Endothelial cell of umbilical vein (primary cell): ENCODE results near the gene WARS2. TPM values are rescaled to one million over a fixed set of nuclear protein-coding genes. Genes with fewer than 3 reads are reported as not detected.
"Not testable (repeated sequence)": the region's sequence is repeated elsewhere in the genome, so short reads cannot be mapped to it uniquely, and the experiment has no call there.

ENCODE experiments used
- BruUV-seq: library from RNA; stranded (reverse); fragments of 400-500 nt; replicated peaks from 2 replicates; lab custom pipeline; 2021; lab: Mats Ljungman, UMichigan
- CTCF ChIA-PET: fragments of 300-600, 350-600 bp; sonication (Branson Sonifier 250); formaldehyde crosslinking; loops from one replicate; lab custom pipeline; 2021; ENCODE audit warnings: antibody characterized with exemption, inconsistent platforms; lab: Charles Lee
- POLR2A ChIA-PET: fragments of 300-600, 350-600 bp; sonication (Branson Sonifier 250); formaldehyde crosslinking; loops from one replicate; lab custom pipeline; 2021; ENCODE audit warnings: antibody characterized with exemption, inconsistent platforms; lab: Charles Lee
- DNase-seq: peaks from one replicate; pipeline ENCODE4 v3.0.0-alpha.2; 2011; ENCODE audit warnings: low read depth, low spot score
- FAIRE-seq: peaks from 2 replicates; lab custom pipeline; 2011; peaks lifted over from hg19 to GRCh38; lab: Jason Lieb, UNC
- H2AFZ ChIP-seq: 2 replicates; pipeline ENCODE4 v1.6.0; 2012; ENCODE audit warnings: low read depth, low read length, control low read depth, inconsistent platforms
- H3K27ac ChIP-seq: 2 replicates; pipeline ENCODE4 v1.5.1; 2011; ENCODE audit warnings: low read depth, mild to moderate bottlenecking, control low read depth, low read length, moderate library complexity; ENCODE audit not compliant: insufficient read depth
- H3K27me3 ChIP-seq, 2 experiments: 2 replicates each; pipeline versions ENCODE4 v1.6.0 to v1.6.1; 2011; ENCODE audit warnings: low read length in 2 of 2, mixed read lengths in 1 of 2; ENCODE audit not compliant: control insufficient read depth in 2 of 2, insufficient read depth in 2 of 2
- H3K36me3 ChIP-seq, 2 experiments: 2 replicates in 1 of 2; 3 replicates in 1 of 2; pipeline ENCODE4 v1.5.1; 2011; ENCODE audit warnings: low read length in 2 of 2, mild to moderate bottlenecking in 1 of 2, moderate library complexity in 1 of 2; ENCODE audit not compliant: control insufficient read depth in 2 of 2, insufficient read depth in 2 of 2; ENCODE audit errors: extremely low read depth in 1 of 2
- H3K4me1 ChIP-seq: 3 replicates; pipeline ENCODE4 v1.5.1; 2011; ENCODE audit warnings: mild to moderate bottlenecking, low read length; ENCODE audit not compliant: control insufficient read depth, insufficient read depth; ENCODE audit errors: extremely low read depth
- H3K4me2 ChIP-seq: 2 replicates; pipeline ENCODE4 v1.6.1; 2011; ENCODE audit warnings: low read length, control low read depth, mixed read lengths; ENCODE audit not compliant: insufficient read depth
- H3K4me3 ChIP-seq, 3 experiments: fragments of 200-600 bp in 1 of 3; sonication (generic), shearing (Covaris generic) in 1 of 3; replicated peaks in 1 of 3; 2 replicates each; pipeline ENCODE4 v1.5.1; 2011 to 2016; ENCODE audit warnings: control low read depth in 3 of 3, low read length in 3 of 3, mild to moderate bottlenecking in 2 of 3, inconsistent platforms in 1 of 3, low read depth in 1 of 3, moderate library complexity in 1 of 3; ENCODE audit not compliant: insufficient read depth in 1 of 3
- H3K79me2 ChIP-seq: 2 replicates; pipeline ENCODE4 v1.6.0; 2012; ENCODE audit warnings: low read length, inconsistent platforms; ENCODE audit not compliant: control insufficient read depth, insufficient read depth
- H3K9ac ChIP-seq: replicated peaks from 2 replicates; pipeline ENCODE3; 2011; ENCODE audit warnings: low read length, control low read depth; ENCODE audit not compliant: insufficient read depth; ENCODE audit errors: extremely low read depth
- H3K9me1 ChIP-seq: replicated peaks from 3 replicates; pipeline ENCODE4 v1.6.0; 2011; ENCODE audit warnings: mild to moderate bottlenecking, low read length; ENCODE audit not compliant: control insufficient read depth, insufficient read depth; ENCODE audit errors: extremely low read depth
- H3K9me3 ChIP-seq: replicated peaks from 2 replicates; pipeline ENCODE4 v1.5.1; 2012; ENCODE audit warnings: low read length, inconsistent platforms; ENCODE audit not compliant: control insufficient read depth, insufficient read depth
- H4K20me1 ChIP-seq: replicated peaks from 2 replicates; pipeline ENCODE3; 2011; ENCODE audit warnings: mild to moderate bottlenecking, low read length; ENCODE audit not compliant: control insufficient read depth, insufficient read depth; ENCODE audit errors: extremely low read depth
- CTCF ChIP-seq, 2 donors: IDR thresholded peaks; 1 replicate in 1 of 2; 2 replicates in 1 of 2; pipeline ENCODE4 v1.5.1; 2011; ENCODE audit warnings: low read length in 2 of 2, mild to moderate bottlenecking in 2 of 2, moderate library complexity in 2 of 2, control low read depth in 1 of 2, inconsistent platforms in 1 of 2, low read depth in 1 of 2; ENCODE audit not compliant: insufficient read depth in 1 of 2; ENCODE audit errors: extremely low read depth in 1 of 2
- EZH2 ChIP-seq: IDR thresholded peaks from 2 replicates; pipeline ENCODE4 v1.6.1; 2012; ENCODE audit warnings: borderline replicate concordance, low read depth, mild to moderate bottlenecking, moderate library complexity, low read length, inconsistent platforms; ENCODE audit not compliant: severe bottlenecking
- FOS ChIP-seq: IDR thresholded peaks from 2 replicates; pipeline ENCODE4 v1.6.1; 2011; ENCODE audit warnings: mild to moderate bottlenecking, low read length, moderate library complexity, borderline replicate concordance; ENCODE audit not compliant: insufficient read depth
- GATA2 ChIP-seq: IDR thresholded peaks from 2 replicates; pipeline ENCODE4 v1.7.0; 2011; ENCODE audit warnings: low read depth, mild to moderate bottlenecking, moderate library complexity, mixed read lengths, low read length; ENCODE audit not compliant: insufficient read length, insufficient read depth
- JUN ChIP-seq: IDR thresholded peaks from 2 replicates; pipeline ENCODE4 v1.6.1; 2011; ENCODE audit warnings: borderline replicate concordance, low read depth; ENCODE audit not compliant: insufficient read length, insufficient read depth
- MYC ChIP-seq: IDR thresholded peaks from one replicate; pipeline ENCODE4 v1.6.1; 2011; ENCODE audit warnings: mild to moderate bottlenecking, low read depth, low read length
- POLR2A ChIP-seq: IDR thresholded peaks from 2 replicates; pipeline ENCODE4 v1.6.1; 2012; ENCODE audit warnings: low read depth, mild to moderate bottlenecking, control low read depth, low read length
- POLR2AphosphoS5 ChIP-seq: IDR thresholded peaks from 2 replicates; pipeline ENCODE4 v1.6.1; 2012; ENCODE audit warnings: low read depth, mild to moderate bottlenecking, control low read depth, low read length, moderate library complexity; ENCODE audit not compliant: insufficient read depth
- dilution Hi-C: fragments of 300-500 bp; cut with MboI; formaldehyde crosslinking; loops from one replicate; pipeline ENCODE4 v1.15.0; 2019; ENCODE audit warnings: low sequenced_read_pairs; ENCODE audit not compliant: extremely low pct_ligation_motif_present
- intact Hi-C: fragments of 100-400 bp; cut with micrococcal nuclease; formaldehyde crosslinking; loops from one replicate; pipeline ENCODE4 v1.10.0; 2022
- polyA plus RNA-seq, 4 experiments: library from polyadenylated mRNA; depleted of rRNA in 3 of 4; stranded (reverse) in 3 of 4; unstranded in 1 of 4; fragments of >200 nt; gene quantifications; 2 replicates each; pipeline versions ENCODE4 v1.2.1 to v1.2.3, GENCODE V29; 2011 to 2012; ENCODE audit warnings: missing spikeins in 1 of 4
- total RNA-seq: library from RNA; stranded (reverse); gene quantifications from 2 replicates; pipeline ENCODE4 v1.2.3, GENCODE V29; 2021
- TF ChIP-seq, protein P1 (sequence below): IDR thresholded peaks from 2 replicates; pipeline ENCODE4 v1.6.1; 2011; ENCODE audit not compliant: insufficient read depth, insufficient read length

WARS2 gene
- total and polyA plus RNA-seq, 2 donors (not counting 3 experiments of a cell fraction or from before 2014, with no cell fraction given): 5.9 to 11.8 TPM

GRCh38 chr1:119124764-119125163, 15.7 kb downstream of the WARS2 start:
- dilution Hi-C loops: no loop called here
- TF ChIP-seq JUN: no peak
- TF ChIP-seq, protein P1, sequence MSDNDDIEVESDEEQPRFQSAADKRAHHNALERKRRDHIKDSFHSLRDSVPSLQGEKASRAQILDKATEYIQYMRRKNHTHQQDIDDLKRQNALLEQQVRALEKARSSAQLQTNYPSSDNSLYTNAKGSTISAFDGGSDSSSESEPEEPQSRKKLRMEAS: no peak
- no peak for TF ChIP-seq POLR2A
- TF ChIP-seq GATA2: no peak
- TF ChIP-seq MYC: no peak
- no peak for TF ChIP-seq FOS
- no peak for TF ChIP-seq EZH2
- TF ChIP-seq POLR2AphosphoS5: no peak
- no peak for TF ChIP-seq CTCF (IDR thresholded peaks at IDR 0.05; ENCODE audit: extremely low read depth in 1 of 2, insufficient read depth in 1 of 2, low read depth in 1 of 2, low read length in 2 of 2)

GRCh38 chr1:119121872-119122271, 18.6 kb downstream of the WARS2 start:
- dilution Hi-C loops, H3K27me3 ChIP-seq, H3K4me1 ChIP-seq: not testable (repeated sequence)

More at GRCh38 chr1:119124764-119125163, 15.7 kb downstream of the WARS2 start:
- BruUV-seq: no TSS peak
- H3K36me3 ChIP-seq: no peaks in the 10 kb centered on the region
- no peak overlapping the region for H3K9ac ChIP-seq
- FAIRE-seq: no peak
- intact Hi-C loops: no loop called here
- H3K79me2 ChIP-seq: no peaks in the 10 kb centered on the region
- no peaks in the 10 kb centered on the region for H3K27me3 ChIP-seq
- no peak for DNase-seq
- no peaks in the 10 kb centered on the region for H3K9me3 ChIP-seq
- ChIA-PET CTCF (no interaction called here), POLR2A (no interaction called here)
- no peaks in the 10 kb centered on the region for H3K4me1 ChIP-seq
- no peaks in the 10 kb centered on the region for H4K20me1 ChIP-seq
- H3K9me1 ChIP-seq: no peaks in the 10 kb centered on the region
- no peak overlapping the region for H2AFZ ChIP-seq
- H3K4me2 ChIP-seq: no peak overlapping the region
- H3K4me3 ChIP-seq: no peak overlapping the region
- no peak overlapping the region for H3K27ac ChIP-seq

More at GRCh38 chr1:119121872-119122271, 18.6 kb downstream of the WARS2 start:
- H4K20me1 ChIP-seq, BruUV-seq, H3K36me3 ChIP-seq, H3K9me3 ChIP-seq, H3K4me3 ChIP-seq, FAIRE-seq, H3K4me2 ChIP-seq, H3K27ac ChIP-seq, H3K79me2 ChIP-seq, DNase-seq, H2AFZ ChIP-seq, H3K9me1 ChIP-seq, CTCF ChIA-PET, intact Hi-C loops, H3K9ac ChIP-seq, POLR2A ChIA-PET: not testable (repeated sequence)
